Measurements from ENCODE around the gene KIAA0825. TPM values are rescaled to one million over a fixed set of nuclear protein-coding genes. Genes with fewer than 3 reads are reported as not detected.

The KIAA0825 gene
- total and polyA plus RNA-seq, 7 donors, result 0.46 to 4.6 (median 3.3) TPM; not detected in 1

DNA sequence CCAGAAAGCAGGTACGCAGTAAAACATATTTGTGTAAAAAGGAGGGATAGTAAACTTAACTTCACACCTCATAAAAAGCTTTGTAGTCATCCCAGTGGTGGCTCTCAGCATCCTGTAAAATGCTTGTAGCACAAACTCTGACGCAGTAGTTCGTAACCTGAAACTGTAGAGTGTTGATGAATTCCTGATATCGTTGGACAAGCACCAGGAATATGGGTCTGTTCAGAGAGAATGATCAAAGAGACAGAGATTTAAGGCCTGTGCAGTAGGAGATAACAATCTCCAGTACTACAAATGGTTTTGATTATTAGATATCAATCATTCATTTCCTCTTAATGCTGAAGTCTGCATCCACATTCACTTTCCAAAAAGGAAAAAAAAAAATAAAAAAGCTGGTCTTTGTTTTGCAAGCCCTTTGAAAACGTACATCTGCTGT, 148.5 kb downstream of the KIAA0825 start:
- Histone ChIP-seq H3K36me3 (no peaks in the 10 kb centered on the region), H3K4me1 (peaks cover 0 to 6% (median 2%) of the 10 kb centered on the region in 4 donors), H3K27ac (no peak overlapping the region), H3K9me3 (no peaks in the 10 kb centered on the region), H3K4me3 (no peak overlapping the region), H3K27me3 (no peaks in the 10 kb centered on the region)
- TF ChIP-seq POLR2A (IDR thresholded peaks at IDR 0.05) (no peak), EP300 (IDR thresholded peaks at IDR 0.05) (no peak), POLR2AphosphoS5 (IDR thresholded peaks at IDR 0.05) (no peak)
- TF ChIP-seq, protein P1, sequence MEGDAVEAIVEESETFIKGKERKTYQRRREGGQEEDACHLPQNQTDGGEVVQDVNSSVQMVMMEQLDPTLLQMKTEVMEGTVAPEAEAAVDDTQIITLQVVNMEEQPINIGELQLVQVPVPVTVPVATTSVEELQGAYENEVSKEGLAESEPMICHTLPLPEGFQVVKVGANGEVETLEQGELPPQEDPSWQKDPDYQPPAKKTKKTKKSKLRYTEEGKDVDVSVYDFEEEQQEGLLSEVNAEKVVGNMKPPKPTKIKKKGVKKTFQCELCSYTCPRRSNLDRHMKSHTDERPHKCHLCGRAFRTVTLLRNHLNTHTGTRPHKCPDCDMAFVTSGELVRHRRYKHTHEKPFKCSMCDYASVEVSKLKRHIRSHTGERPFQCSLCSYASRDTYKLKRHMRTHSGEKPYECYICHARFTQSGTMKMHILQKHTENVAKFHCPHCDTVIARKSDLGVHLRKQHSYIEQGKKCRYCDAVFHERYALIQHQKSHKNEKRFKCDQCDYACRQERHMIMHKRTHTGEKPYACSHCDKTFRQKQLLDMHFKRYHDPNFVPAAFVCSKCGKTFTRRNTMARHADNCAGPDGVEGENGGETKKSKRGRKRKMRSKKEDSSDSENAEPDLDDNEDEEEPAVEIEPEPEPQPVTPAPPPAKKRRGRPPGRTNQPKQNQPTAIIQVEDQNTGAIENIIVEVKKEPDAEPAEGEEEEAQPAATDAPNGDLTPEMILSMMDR (IDR thresholded peaks at IDR 0.05), result no peak
- no peak for DNase-seq
- intact Hi-C loops (cut with DNase I), result no loop called here
- 78 to 87% methylated on average over 5 of the region's 5 CpGs for WGBS, 2 donors

DNA sequence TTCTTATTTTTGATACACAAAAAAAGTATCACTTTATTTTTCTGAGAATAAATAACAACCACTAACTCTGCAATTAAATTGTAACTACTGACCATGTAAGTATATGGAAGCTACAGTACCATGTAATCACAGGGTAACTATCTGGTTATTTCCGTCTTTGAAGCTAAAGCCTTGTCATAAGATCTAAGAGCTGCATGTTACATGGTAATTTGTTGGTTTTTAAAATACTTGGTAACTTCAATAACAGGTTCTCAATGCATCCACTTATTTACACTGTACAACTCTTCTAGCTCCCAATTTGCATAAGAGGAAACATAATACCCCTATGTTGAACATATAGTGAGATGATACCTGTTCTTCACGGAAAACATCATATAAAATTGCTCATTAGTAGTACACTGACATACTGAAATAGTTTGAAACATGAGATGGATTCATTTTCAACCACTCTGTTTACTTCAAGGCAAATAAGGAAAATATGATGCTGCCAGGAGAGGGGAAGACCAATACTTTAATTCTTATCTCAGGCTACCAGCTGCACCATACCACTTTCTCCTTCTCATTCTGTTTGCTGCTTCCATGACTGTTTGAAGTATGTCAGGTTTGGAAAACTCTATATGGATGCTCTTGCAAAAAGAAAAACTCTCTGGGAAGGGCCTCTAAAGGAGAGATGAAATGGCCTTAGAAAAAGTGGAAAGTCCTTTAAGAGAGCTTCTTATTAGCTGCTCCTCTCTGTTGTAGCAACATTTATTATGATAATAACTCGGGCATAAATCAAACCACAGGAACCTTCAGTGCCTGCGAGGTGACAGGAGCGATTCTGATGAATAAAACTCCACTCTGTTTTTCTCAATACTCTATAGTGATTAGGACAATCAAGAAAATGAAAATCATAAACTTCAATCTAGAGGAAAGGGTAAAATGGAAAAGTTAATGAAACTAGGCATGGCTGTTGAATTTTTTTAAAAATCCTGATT, 150.2 kb downstream of the KIAA0825 start:
- Histone ChIP-seq H3K4me1 (peaks cover 0 to 6% (median 0%) of the 10 kb centered on the region in 4 donors), H3K27me3 (no peaks in the 10 kb centered on the region), H3K4me3 (no peak overlapping the region), H3K36me3 (no peaks in the 10 kb centered on the region), H3K9me3 (no peaks in the 10 kb centered on the region), H3K27ac (no peak overlapping the region)
- TF ChIP-seq, protein P1 (IDR thresholded peaks at IDR 0.05), result no peak
- TF ChIP-seq POLR2A (IDR thresholded peaks at IDR 0.05), result no peak
- TF ChIP-seq POLR2AphosphoS5 (IDR thresholded peaks at IDR 0.05), result no peak
- TF ChIP-seq EP300 (IDR thresholded peaks at IDR 0.05), result no peak
- DNase-seq, result no peak
- intact Hi-C loops (cut with DNase I), result no loop called here
- WGBS, 2 donors, result 91 to 94% methylated on average over 5 of the region's 5 CpGs

DNA sequence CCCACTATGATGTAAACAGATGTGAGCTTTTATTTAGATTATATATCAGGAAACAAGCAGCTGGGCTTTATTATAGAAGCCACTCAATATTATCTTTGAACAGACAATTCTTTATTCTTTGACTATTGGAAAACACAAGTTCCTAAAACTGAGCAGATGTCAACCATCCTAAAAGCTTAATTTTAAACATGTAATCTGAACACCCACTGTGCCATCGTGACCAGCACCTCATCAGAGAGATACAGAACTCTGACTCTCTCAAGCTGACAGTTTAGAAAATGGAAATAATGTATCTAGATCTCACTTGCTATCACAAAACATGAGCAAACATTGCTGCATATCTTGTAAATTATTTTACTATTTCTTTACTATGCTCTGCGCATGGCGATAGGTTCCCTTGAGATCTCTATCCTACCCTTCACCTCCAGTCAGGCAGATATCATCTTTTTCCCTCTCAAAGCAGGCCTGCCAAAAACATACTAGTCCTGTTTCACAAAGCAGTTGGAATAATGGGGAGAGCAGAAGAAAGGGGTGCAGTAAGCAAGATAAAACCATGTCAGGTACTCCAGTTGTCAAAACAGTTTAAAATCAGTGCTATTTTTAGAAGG, 151.0 kb downstream of the KIAA0825 start:
- TF ChIP-seq, protein P1 (IDR thresholded peaks at IDR 0.05), result no peak
- no peak for TF ChIP-seq POLR2A (IDR thresholded peaks at IDR 0.05)
- TF ChIP-seq EP300 (IDR thresholded peaks at IDR 0.05), result no peak
- no peak for TF ChIP-seq POLR2AphosphoS5 (IDR thresholded peaks at IDR 0.05)
- Histone ChIP-seq H3K27me3 (no peaks in the 10 kb centered on the region), H3K4me3 (no peak overlapping the region), H3K9me3 (no peaks in the 10 kb centered on the region), H3K36me3 (no peaks in the 10 kb centered on the region), H3K4me1 (peaks cover 0 to 6% (median 0%) of the 10 kb centered on the region in 4 donors), H3K27ac (no peak overlapping the region)
- intact Hi-C loops (cut with DNase I), result no loop called here
- no peak for DNase-seq
- 91 to 93% methylated on average over 3 of the region's 3 CpGs for WGBS, 2 donors

DNA sequence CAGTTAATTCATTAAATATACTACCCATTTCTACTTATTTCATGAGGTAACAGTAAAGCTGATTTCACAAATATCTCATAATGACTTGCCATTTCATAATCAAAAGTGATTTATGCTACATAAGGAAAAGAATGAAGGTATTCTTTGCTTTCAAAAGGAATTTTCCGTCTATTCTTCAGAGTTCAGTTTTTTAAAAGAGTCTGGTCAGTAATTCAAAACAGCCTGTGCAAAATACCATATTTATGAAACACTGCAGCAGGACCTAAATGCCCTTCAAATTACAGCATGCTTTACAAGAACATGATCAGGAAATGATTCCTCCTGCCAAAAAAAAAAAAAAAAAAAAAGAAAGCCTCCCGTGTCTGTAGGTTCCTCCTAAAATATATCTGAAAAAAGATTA, 154.7 kb downstream of the KIAA0825 start:
- Histone ChIP-seq H3K4me1 (no peaks in the 10 kb centered on the region), H3K36me3 (no peaks in the 10 kb centered on the region), H3K9me3 (no peaks in the 10 kb centered on the region), H3K27me3 (no peaks in the 10 kb centered on the region), H3K27ac (no peak overlapping the region), H3K4me3 (no peak overlapping the region)
- no peak for DNase-seq
- WGBS, 2 donors, result 67 to 73% methylated on average over 2 of the region's 2 CpGs
- intact Hi-C loops (cut with DNase I), result no loop called here
- TF ChIP-seq POLR2AphosphoS5 (IDR thresholded peaks at IDR 0.05) (no peak), EP300 (IDR thresholded peaks at IDR 0.05) (no peak), POLR2A (IDR thresholded peaks at IDR 0.05) (no peak)
- TF ChIP-seq, protein P1 (IDR thresholded peaks at IDR 0.05), result no peak
